ENCODE data around the gene MTMR12. TPM values are rescaled to one million over a fixed set of nuclear protein-coding genes. Genes with fewer than 3 reads are reported as not detected.
A peak's percentile ranks its signal among the peaks of the same experiment; 100 is the strongest.

Gene MTMR12
- total and polyA plus RNA-seq, 2 experiments from 2014 or later, result 18.3 to 51.6 TPM

DNA sequence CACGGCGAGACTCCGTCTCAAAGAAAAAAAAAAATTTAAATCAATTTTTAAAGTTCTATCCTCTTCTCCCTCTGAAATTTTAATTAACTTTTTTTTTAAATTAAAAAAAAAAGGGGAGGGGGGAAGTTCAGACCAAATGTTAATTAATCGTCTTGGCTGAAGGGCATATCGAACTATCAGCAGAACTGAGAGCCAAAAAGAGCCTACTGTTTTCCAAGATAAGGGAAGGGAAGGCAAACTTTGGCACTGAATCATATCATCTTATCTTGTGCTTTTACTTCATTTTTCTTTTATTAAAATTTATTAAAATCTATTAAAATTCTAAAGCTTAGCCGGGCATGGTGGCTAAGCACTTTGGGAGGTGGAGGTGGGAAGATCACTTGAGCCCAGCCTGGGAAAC lies 45.9 kb upstream of the MTMR12 start:
- H3K27ac Mint-ChIP-seq, result peak overlapping the region; percentile 75; the same call in 1 of the 2 replicates
- H3K36me3 Mint-ChIP-seq (ENCODE audit: low read depth), result peaks cover 41% of the 10 kb centered on the region
- Histone ChIP-seq H3K4me1 (ENCODE audit: insufficient read depth) (peaks cover 20% of the 10 kb centered on the region), H3K27ac (ENCODE audit: low read depth) (peak overlapping the region; percentile 56), H3K79me2 (replicated peaks; ENCODE audit: insufficient read depth) (no peaks in the 10 kb centered on the region), H3K4me2 (0 out of 2 replicates have a peak overlapping the region, but pooled peaks have one; percentile 24), H3K27me3 (ENCODE audit: insufficient read depth) (no peaks in the 10 kb centered on the region), H4K20me1 (replicated peaks; ENCODE audit: insufficient read depth) (no peaks in the 10 kb centered on the region; the same call in 1 of the 2 replicates), H3K9me2 (ENCODE audit: insufficient read depth) (0 out of 2 replicates have a peak, but pooled peaks cover 3% of the 10 kb centered on the region), H2AFZ (no peak overlapping the region), H3K4me3 (no peak overlapping the region), H3F3A (replicated peaks; ENCODE audit: low read depth) (no peaks in the 10 kb centered on the region; the same call in 1 of the 2 replicates), H3K36me3 (ENCODE audit: insufficient read depth) (peaks cover 20% of the 10 kb centered on the region; the same call in 1 of the 2 replicates)
- peaks cover 3% of the 10 kb centered on the region; the same call in 1 of the 3 replicates for H3K9me3 Mint-ChIP-seq
- DNase-seq (ENCODE audit: low spot score), result no peak
- ATAC-seq, result no peak
- no peak overlapping the region for H3K4me3 Mint-ChIP-seq
- H3K27me3 Mint-ChIP-seq (ENCODE audit: insufficient read depth, low read depth, poor library complexity), result no peaks in the 10 kb centered on the region
- H3K4me1 Mint-ChIP-seq, result peaks cover 21% of the 10 kb centered on the region; the same call in 2 of the 3 replicates
- no peak for TF ChIP-seq EZH2phosphoT487 (IDR thresholded peaks at IDR 0.05; ENCODE audit: unreplicated experiment)
- TF ChIP-seq JUNB (IDR thresholded peaks at IDR 0.05; ENCODE audit: unreplicated experiment), result no peak
- TF ChIP-seq, protein P1, sequence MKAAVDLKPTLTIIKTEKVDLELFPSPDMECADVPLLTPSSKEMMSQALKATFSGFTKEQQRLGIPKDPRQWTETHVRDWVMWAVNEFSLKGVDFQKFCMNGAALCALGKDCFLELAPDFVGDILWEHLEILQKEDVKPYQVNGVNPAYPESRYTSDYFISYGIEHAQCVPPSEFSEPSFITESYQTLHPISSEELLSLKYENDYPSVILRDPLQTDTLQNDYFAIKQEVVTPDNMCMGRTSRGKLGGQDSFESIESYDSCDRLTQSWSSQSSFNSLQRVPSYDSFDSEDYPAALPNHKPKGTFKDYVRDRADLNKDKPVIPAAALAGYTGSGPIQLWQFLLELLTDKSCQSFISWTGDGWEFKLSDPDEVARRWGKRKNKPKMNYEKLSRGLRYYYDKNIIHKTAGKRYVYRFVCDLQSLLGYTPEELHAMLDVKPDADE (IDR thresholded peaks at IDR 0.05), result no peak
- TF ChIP-seq STAT1 (IDR thresholded peaks at IDR 0.05; ENCODE audit: unreplicated experiment), result no peak
- no peak for TF ChIP-seq CREB1 (CRISPR knock-in tag; IDR thresholded peaks at IDR 0.05; ENCODE audit: low read depth)
- TF ChIP-seq, protein P2, sequence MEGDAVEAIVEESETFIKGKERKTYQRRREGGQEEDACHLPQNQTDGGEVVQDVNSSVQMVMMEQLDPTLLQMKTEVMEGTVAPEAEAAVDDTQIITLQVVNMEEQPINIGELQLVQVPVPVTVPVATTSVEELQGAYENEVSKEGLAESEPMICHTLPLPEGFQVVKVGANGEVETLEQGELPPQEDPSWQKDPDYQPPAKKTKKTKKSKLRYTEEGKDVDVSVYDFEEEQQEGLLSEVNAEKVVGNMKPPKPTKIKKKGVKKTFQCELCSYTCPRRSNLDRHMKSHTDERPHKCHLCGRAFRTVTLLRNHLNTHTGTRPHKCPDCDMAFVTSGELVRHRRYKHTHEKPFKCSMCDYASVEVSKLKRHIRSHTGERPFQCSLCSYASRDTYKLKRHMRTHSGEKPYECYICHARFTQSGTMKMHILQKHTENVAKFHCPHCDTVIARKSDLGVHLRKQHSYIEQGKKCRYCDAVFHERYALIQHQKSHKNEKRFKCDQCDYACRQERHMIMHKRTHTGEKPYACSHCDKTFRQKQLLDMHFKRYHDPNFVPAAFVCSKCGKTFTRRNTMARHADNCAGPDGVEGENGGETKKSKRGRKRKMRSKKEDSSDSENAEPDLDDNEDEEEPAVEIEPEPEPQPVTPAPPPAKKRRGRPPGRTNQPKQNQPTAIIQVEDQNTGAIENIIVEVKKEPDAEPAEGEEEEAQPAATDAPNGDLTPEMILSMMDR (conservative IDR thresholded peaks at IDR 0.05; ENCODE audit: low read depth in 2 of 2), result no peak
- no peak for TF ChIP-seq POLR2AphosphoS5 (IDR thresholded peaks at IDR 0.05; ENCODE audit: low read depth)
- no peak for TF ChIP-seq ZNF114 (CRISPR knock-in tag; IDR thresholded peaks at IDR 0.05)
- TF ChIP-seq, protein P3, sequence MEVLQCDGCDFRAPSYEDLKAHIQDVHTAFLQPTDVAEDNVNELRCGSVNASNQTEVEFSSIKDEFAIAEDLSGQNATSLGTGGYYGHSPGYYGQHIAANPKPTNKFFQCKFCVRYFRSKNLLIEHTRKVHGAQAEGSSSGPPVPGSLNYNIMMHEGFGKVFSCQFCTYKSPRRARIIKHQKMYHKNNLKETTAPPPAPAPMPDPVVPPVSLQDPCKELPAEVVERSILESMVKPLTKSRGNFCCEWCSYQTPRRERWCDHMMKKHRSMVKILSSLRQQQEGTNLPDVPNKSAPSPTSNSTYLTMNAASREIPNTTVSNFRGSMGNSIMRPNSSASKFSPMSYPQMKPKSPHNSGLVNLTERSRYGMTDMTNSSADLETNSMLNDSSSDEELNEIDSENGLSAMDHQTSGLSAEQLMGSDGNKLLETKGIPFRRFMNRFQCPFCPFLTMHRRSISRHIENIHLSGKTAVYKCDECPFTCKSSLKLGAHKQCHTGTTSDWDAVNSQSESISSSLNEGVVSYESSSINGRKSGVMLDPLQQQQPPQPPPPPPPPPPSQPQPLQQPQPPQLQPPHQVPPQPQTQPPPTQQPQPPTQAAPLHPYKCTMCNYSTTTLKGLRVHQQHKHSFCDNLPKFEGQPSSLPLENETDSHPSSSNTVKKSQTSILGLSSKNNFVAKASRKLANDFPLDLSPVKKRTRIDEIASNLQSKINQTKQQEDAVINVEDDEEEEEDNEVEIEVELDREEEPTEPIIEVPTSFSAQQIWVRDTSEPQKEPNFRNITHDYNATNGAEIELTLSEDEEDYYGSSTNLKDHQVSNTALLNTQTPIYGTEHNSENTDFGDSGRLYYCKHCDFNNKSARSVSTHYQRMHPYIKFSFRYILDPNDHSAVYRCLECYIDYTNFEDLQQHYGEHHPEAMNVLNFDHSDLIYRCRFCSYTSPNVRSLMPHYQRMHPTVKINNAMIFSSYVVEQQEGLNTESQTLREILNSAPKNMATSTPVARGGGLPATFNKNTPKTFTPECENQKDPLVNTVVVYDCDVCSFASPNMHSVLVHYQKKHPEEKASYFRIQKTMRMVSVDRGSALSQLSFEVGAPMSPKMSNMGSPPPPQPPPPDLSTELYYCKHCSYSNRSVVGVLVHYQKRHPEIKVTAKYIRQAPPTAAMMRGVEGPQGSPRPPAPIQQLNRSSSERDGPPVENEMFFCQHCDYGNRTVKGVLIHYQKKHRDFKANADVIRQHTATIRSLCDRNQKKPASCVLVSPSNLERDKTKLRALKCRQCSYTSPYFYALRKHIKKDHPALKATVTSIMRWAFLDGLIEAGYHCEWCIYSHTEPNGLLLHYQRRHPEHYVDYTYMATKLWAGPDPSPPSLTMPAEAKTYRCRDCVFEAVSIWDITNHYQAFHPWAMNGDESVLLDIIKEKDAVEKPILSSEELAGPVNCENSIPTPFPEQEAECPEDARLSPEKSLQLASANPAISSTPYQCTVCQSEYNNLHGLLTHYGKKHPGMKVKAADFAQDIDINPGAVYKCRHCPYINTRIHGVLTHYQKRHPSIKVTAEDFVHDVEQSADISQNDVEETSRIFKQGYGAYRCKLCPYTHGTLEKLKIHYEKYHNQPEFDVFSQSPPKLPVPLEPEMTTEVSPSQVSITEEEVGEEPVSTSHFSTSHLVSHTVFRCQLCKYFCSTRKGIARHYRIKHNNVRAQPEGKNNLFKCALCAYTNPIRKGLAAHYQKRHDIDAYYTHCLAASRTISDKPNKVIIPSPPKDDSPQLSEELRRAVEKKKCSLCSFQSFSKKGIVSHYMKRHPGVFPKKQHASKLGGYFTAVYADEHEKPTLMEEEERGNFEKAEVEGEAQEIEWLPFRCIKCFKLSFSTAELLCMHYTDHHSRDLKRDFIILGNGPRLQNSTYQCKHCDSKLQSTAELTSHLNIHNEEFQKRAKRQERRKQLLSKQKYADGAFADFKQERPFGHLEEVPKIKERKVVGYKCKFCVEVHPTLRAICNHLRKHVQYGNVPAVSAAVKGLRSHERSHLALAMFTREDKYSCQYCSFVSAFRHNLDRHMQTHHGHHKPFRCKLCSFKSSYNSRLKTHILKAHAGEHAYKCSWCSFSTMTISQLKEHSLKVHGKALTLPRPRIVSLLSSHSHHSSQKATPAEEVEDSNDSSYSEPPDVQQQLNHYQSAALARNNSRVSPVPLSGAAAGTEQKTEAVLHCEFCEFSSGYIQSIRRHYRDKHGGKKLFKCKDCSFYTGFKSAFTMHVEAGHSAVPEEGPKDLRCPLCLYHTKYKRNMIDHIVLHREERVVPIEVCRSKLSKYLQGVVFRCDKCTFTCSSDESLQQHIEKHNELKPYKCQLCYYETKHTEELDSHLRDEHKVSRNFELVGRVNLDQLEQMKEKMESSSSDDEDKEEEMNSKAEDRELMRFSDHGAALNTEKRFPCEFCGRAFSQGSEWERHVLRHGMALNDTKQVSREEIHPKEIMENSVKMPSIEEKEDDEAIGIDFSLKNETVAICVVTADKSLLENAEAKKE (CRISPR knock-in tag; IDR thresholded peaks at IDR 0.05), result no peak
- no peak for TF ChIP-seq ZNF331 (CRISPR knock-in tag; IDR thresholded peaks at IDR 0.05; ENCODE audit: low read depth)
- TF ChIP-seq NANOG (IDR thresholded peaks at IDR 0.05; ENCODE audit: borderline replicate concordance), result no peak
- TF ChIP-seq EZH2 (IDR thresholded peaks at IDR 0.05; ENCODE audit: low read depth, unreplicated experiment), result no peak
- TF ChIP-seq, protein P4, sequence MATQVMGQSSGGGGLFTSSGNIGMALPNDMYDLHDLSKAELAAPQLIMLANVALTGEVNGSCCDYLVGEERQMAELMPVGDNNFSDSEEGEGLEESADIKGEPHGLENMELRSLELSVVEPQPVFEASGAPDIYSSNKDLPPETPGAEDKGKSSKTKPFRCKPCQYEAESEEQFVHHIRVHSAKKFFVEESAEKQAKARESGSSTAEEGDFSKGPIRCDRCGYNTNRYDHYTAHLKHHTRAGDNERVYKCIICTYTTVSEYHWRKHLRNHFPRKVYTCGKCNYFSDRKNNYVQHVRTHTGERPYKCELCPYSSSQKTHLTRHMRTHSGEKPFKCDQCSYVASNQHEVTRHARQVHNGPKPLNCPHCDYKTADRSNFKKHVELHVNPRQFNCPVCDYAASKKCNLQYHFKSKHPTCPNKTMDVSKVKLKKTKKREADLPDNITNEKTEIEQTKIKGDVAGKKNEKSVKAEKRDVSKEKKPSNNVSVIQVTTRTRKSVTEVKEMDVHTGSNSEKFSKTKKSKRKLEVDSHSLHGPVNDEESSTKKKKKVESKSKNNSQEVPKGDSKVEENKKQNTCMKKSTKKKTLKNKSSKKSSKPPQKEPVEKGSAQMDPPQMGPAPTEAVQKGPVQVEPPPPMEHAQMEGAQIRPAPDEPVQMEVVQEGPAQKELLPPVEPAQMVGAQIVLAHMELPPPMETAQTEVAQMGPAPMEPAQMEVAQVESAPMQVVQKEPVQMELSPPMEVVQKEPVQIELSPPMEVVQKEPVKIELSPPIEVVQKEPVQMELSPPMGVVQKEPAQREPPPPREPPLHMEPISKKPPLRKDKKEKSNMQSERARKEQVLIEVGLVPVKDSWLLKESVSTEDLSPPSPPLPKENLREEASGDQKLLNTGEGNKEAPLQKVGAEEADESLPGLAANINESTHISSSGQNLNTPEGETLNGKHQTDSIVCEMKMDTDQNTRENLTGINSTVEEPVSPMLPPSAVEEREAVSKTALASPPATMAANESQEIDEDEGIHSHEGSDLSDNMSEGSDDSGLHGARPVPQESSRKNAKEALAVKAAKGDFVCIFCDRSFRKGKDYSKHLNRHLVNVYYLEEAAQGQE (IDR thresholded peaks at IDR 0.05; ENCODE audit: unreplicated experiment), result no peak

All from GM23338 (cell line).